Spleen (tissue), 7 donors: ENCODE measurements around the gene IL26.

Experiments
- POLR2A ChIP-seq, 3 donors: fragments of 450-650 bp; IDR thresholded peaks; one replicate each; pipeline ENCODE4 v1.5.1; 2017; ENCODE audit warnings: antibody characterized with exemption in 3 of 3, mild to moderate bottlenecking in 1 of 3
- POLR2AphosphoS5 ChIP-seq, 3 donors: sonication (generic); formaldehyde crosslinking; IDR thresholded peaks; one replicate each; pipeline ENCODE4 v1.5.1; 2017; ENCODE audit warnings: antibody characterized with exemption in 3 of 3
- TF ChIP-seq, protein P1 (sequence below), 11 experiments: fragments of 200-600 bp in 7 of 11; fragments of 450-650 bp in 4 of 11; sonication (generic) in 4 of 11; IDR thresholded peaks in 8 of 11; conservative IDR thresholded peaks in 3 of 11; 1 replicate in 7 of 11; 2 replicates in 4 of 11; pipeline versions ENCODE4 v1.4.0 to v1.8.0; 2016 to 2021; ENCODE audit warnings: antibody characterized with exemption in 11 of 11, inconsistent platforms in 4 of 11, mild to moderate bottlenecking in 1 of 11
- donor health status: DM: no; HTN: no; CAD: no; lungs with moderate emphysema.
- donor health status: DM: no; HTN: no; CAD: no.
- donor health status: DM: no; HTN: no; CAD: no.

GRCh38 chr12:68170726-68171125, 54.9 kb downstream of the IL26 start:
- TF ChIP-seq POLR2A (IDR thresholded peaks at IDR 0.05): no peak
- TF ChIP-seq, protein P1, sequence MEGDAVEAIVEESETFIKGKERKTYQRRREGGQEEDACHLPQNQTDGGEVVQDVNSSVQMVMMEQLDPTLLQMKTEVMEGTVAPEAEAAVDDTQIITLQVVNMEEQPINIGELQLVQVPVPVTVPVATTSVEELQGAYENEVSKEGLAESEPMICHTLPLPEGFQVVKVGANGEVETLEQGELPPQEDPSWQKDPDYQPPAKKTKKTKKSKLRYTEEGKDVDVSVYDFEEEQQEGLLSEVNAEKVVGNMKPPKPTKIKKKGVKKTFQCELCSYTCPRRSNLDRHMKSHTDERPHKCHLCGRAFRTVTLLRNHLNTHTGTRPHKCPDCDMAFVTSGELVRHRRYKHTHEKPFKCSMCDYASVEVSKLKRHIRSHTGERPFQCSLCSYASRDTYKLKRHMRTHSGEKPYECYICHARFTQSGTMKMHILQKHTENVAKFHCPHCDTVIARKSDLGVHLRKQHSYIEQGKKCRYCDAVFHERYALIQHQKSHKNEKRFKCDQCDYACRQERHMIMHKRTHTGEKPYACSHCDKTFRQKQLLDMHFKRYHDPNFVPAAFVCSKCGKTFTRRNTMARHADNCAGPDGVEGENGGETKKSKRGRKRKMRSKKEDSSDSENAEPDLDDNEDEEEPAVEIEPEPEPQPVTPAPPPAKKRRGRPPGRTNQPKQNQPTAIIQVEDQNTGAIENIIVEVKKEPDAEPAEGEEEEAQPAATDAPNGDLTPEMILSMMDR (IDR thresholded peaks at IDR 0.05 in 8 of 11, conservative IDR thresholded peaks at IDR 0.05 in 3 of 11): no peak
- TF ChIP-seq POLR2AphosphoS5 (IDR thresholded peaks at IDR 0.05): no peak
